Upper lobe of right lung (tissue), 1 donor: ENCODE data around the gene PSMG2. TPM values are rescaled to one million over a fixed set of nuclear protein-coding genes. Genes with fewer than 3 reads are reported as not detected.

ENCODE experiments used
- ATAC-seq: fragments of 200-7000 bp; cut with Tn5 transposase; one replicate; pipeline ENCODE4 v1.9.1; 2020; ENCODE audit warnings: mild to moderate bottlenecking, moderate library complexity
- DNase-seq: peaks from one replicate; pipeline ENCODE4 v3.0.0-alpha.2; 2020
- H3K27ac ChIP-seq: fragments of 200-600 bp; one replicate; pipeline ENCODE4 v1.8.0; 2022
- H3K27me3 ChIP-seq: fragments of 200-600 bp; one replicate; pipeline ENCODE4 v1.8.0; 2022; ENCODE audit warnings: mild to moderate bottlenecking
- H3K36me3 ChIP-seq: fragments of 200-600 bp; one replicate; pipeline ENCODE4 v1.8.0; 2022
- H3K4me1 ChIP-seq: fragments of 200-600 bp; one replicate; pipeline ENCODE4 v1.8.0; 2022
- H3K4me3 ChIP-seq: fragments of 200-600 bp; one replicate; pipeline ENCODE4 v1.8.0; 2022; ENCODE audit warnings: mild to moderate bottlenecking
- H3K9me3 ChIP-seq: fragments of 200-600 bp; one replicate; pipeline ENCODE4 v1.8.0; 2022
- CTCF ChIP-seq: fragments of 200-600 bp; IDR thresholded peaks from one replicate; pipeline ENCODE4 v1.8.0; 2022; ENCODE audit warnings: antibody characterized with exemption
- intact Hi-C: fragments of 100-400 bp; cut with DNase I; formaldehyde crosslinking; loops from one replicate; pipeline ENCODE4 v1.11.0; 2022
- total RNA-seq: library from RNA; stranded (reverse); fragmentation: NEBNext Ultra II Directional; extraction: Animal tissue kit (Norgen Biotek cat#: 25700); gene quantifications from one replicate; pipeline ENCODE4 v1.2.1, GENCODE V29; 2021
- donor health status: DM: no; HTN: yes; CAD: no; lungs with severe emphysema.

The PSMG2 gene
- total RNA-seq, 1 donor from 2014 or later: 60.5 TPM

DNA sequence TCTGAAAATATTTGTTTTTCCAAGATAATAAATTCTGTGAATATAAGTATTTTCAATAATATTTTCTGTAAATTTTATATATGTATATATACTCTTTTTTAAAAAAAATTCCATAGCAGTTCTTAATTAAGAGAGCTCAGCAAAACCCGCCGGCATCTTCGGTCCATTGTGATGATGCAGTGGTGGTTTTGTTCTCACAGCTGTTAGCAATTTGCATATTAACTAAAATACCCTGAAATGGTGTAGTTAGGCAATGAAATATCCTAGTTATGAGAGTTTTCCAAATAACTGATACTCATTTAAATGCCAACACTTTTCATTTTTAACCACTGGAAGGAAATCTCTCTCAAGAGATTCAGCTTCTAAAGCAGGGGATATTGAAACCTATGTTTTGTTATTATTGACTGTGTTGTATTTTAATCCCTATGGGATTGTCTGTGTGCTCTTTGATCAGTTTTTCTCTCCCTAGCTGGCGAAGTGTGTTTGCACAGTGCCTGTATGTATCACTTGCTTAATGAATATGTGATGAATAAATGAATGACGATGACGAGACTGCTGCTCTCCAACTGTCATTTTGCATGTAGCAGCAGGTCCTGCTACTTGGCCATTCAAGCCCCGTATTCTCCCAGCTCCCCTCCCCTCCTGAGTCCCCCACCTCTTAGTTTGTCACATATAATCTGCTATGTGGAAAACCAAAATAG is 42.4 kb downstream of the PSMG2 start:
- intact Hi-C loops: no loop called here
- H3K27ac ChIP-seq: no peak overlapping the region
- no peak for ATAC-seq

GRCh38 chr18:12747530-12748315 is 44.9 kb downstream of the PSMG2 start:
- TF ChIP-seq CTCF: no peak

More for the DNA sequence above, 42.4 kb downstream of the PSMG2 start:
- Histone ChIP-seq H3K9me3 (no peaks in the 10 kb centered on the region), H3K27me3 (no peaks in the 10 kb centered on the region), H3K4me3 (no peak overlapping the region), H3K4me1 (no peaks in the 10 kb centered on the region), H3K36me3 (no peaks in the 10 kb centered on the region)
- no peak for DNase-seq
- no peak for TF ChIP-seq CTCF

GRCh38 chr18:12748671-12749070 is 45.8 kb downstream of the PSMG2 start:
- H3K27ac ChIP-seq: no peak overlapping the region
- ATAC-seq (no peak), DNase-seq (no peak)
- no peaks in the 10 kb centered on the region for H3K4me1 ChIP-seq
- intact Hi-C loops: no loop called here
- no peaks in the 10 kb centered on the region for H3K27me3 ChIP-seq
- H3K9me3 ChIP-seq: no peaks in the 10 kb centered on the region
- no peak overlapping the region for H3K4me3 ChIP-seq
- H3K36me3 ChIP-seq: no peaks in the 10 kb centered on the region
- TF ChIP-seq CTCF: no peak

More at GRCh38 chr18:12747530-12748315, 44.9 kb downstream of the PSMG2 start:
- Histone ChIP-seq H3K9me3 (no peaks in the 10 kb centered on the region), H3K4me3 (no peak overlapping the region), H3K27me3 (no peaks in the 10 kb centered on the region), H3K4me1 (no peaks in the 10 kb centered on the region), H3K27ac (no peak overlapping the region), H3K36me3 (no peaks in the 10 kb centered on the region)
- intact Hi-C loops: no loop called here
- ATAC-seq (no peak), DNase-seq (no peak)

GRCh38 chr18:12749121-12749520 is 46.3 kb downstream of the PSMG2 start:
- Histone ChIP-seq H3K27me3 (no peaks in the 10 kb centered on the region), H3K4me3 (no peak overlapping the region), H3K4me1 (no peaks in the 10 kb centered on the region), H3K36me3 (no peaks in the 10 kb centered on the region), H3K9me3 (no peaks in the 10 kb centered on the region), H3K27ac (no peak overlapping the region)
- ATAC-seq (peak; percentile 32), DNase-seq (no peak)
- TF ChIP-seq CTCF: no peak
- intact Hi-C loops: no loop called here

- ATAC-seq (no peak), DNase-seq (no peak)
- H3K9me3 ChIP-seq: no peaks in the 10 kb centered on the region
- no peak overlapping the region for H3K4me3 ChIP-seq
- H3K27me3 ChIP-seq: no peaks in the 10 kb centered on the region
- TF ChIP-seq CTCF: no peak
- H3K36me3 ChIP-seq: no peaks in the 10 kb centered on the region
- intact Hi-C loops: no loop called here
- no peak overlapping the region for H3K27ac ChIP-seq
- no peaks in the 10 kb centered on the region for H3K4me1 ChIP-seq
These were observed 47.4 kb downstream of the PSMG2 start for GRCh38 chr18:12750076-12750714.
